ENCODE data around the gene LDLRAD4.

LDLRAD4 gene

DNA sequence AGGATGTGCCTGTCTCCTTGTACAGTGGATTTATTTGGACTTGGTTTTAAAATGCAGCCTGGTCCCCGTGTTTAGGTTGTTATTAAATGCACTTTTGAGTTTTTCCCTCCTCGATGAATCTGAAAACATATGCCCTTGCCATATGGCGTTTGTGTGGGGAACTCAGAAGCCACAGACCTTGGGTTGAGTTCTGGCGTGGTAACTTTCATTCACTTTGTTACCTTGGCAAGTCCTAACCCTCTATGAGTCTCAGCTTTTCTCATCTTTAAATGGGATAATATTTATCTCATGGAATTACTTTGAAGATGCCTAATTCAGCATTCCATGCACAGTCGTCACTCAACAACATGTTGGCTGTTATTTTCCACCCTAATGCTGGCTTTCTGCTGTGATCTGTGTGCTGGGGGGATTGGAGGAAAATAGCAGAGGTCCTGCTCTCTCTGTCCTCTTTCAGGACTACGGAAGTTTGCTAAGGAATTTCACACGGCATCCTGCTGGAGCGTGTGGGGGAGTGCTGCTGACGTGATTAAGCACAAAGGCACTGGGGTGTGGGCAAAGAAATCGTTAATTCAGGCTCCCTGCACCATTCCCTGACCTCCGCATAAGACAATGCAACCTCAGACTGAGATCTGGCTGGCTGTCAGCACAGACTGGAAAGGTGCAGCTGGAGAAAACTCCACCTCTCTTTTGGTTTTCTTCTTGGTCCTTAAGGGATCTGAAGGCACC is 61.7 kb downstream of the LDLRAD4 start:
- no peak for DNase-seq (ENCODE audit: low read depth in 1 of 2, low spot score in 1 of 2)

DNA sequence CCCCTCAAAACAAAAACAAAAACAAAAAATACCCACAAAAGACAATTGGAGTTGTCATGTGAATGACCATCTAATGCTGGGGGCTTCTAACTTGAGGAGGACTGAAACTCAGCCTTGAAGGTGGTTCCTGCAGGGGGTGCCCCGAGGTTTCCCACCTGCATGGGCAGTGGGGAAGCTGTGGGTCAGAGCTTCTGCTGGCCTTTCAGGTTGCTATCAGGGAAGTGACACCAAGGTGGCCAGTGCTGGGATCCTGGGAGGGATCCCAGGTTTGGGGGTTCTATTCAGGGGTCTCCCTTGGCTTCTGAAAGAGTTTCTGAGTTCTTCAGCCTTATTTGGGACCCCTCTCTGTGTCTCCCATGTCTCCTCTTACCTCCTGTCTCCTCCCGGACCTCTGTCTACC is 62.8 kb downstream of the LDLRAD4 start:
- no peak for DNase-seq (ENCODE audit: low read depth in 1 of 2, low spot score in 1 of 2)

DNA sequence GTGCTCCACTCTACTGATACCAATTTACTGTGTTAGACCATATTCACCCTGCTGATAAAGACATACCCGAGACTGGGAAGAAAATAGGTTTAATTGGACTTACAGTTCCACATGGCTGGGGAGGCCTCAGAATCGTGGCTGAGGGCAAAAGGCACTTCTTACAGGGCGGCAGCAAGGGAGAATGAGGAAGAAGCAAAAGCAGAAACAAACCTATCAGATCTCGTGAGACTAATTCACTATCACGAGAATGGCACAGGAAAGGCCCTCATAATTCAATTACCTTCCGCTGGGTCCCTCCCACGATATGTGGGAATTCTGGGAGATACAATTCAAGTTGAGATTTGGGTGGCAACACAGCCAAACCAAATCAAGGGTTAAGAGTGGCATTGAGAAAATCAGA is 65.2 kb downstream of the LDLRAD4 start:
- no peak for DNase-seq (ENCODE audit: low read depth in 1 of 2, low spot score in 1 of 2)

DNA sequence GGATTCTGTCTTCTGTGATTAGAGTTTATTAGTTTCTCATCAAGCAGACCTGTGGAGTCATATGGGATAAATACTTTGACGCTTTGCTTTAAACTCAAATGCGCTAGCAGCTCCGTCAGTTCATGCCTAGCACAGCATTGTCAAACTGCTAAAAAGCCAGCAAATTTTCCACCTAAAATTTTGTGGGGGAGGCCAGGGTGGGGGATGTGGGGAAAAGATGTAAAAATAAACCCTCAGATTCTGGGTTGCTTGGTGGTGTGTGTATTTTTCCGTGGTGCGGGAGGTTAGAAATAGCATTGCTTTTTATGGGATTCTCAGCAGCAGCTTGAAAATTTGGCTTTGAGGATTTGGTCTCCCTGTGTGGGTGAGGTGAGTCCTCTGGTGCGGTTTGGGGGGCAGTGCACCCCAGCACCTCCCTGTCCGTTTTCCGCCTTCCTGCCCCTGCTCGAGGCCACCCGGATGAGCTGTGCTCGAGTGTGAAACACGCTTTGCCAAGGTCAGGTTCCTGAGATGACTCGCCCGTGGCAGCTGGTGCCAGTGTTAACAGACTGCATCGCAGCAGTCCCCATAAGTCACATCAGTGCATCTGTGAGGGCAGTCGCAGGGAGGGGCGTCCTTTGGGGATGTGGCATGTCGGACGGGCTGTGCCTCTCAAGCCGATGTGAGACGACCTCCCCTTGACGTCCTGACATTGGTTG is 65.9 kb downstream of the LDLRAD4 start:
- no peak for DNase-seq (ENCODE audit: low read depth in 1 of 2, low spot score in 1 of 2)

DNA sequence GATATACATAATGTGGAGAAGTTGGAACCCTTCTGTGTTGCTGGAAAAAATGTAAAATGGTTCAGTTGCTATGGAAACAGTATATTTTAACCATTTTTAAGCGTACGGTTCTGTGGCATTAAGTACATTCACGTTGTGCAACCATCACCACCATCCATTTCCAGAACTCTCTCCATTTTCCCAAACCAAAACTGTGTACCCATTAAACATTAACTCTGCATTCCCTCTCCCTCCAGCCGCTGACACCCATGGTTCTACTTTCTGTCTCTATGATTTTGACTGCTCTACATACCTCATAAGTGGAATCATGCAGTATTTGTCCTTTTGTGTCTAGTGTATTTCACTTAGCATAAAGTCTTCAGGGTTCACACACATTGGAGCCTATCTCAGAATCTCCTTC is 67.3 kb downstream of the LDLRAD4 start:
- no peak for DNase-seq (ENCODE audit: low read depth in 1 of 2, low spot score in 1 of 2)

DNA sequence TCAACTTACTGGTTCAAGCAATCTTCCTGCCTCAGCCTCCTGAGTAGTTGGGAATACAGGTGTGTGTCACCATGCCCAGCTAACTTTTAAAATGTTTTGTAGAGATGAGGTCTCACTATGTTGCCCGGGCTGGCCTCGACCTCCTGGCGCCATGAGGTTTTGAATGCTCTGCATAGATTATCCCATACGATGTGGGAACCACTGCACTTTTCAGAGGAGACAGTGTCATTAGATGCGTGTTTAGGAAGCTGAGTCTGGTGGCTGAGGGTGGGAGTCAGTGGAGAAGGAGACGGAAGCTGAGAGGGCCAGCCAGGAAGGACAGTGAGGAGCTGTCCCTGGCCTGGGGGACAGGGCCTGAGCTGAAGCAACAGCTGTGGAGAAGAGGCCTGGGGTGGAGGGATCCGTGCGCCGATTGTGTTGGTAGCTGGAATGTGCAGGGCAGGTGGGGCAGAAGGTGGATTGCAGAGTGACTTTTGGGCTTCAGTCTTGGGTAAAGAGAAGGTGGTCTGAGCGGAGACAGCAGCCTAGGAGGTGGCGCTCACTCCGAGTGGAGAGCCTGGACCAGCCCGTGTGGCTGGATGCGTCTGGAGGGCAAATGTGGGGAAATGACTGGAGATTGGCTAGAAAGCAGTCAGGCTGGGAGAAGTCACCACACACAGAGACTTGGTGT is 68.0 kb downstream of the LDLRAD4 start:
- no peak for DNase-seq (ENCODE audit: low read depth in 1 of 2, low spot score in 1 of 2)

DNA sequence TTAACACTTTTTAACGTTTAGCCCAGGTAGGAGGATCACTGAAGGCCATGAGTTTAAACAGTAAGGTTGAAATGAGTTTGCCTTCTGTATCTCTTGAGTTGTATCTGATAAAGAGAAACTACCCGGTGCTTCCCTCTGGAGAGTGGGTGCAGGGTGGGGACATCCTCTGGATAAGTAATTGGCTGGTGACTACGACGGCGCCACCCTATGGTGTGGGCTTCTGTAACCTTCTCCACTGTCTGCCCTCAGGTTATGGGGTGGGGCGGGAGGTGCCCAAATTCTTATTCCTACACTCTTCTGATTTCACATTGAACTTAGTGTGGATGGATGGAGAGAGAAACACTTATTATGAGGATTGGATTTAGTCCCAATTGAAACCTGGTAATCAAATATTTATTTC is 68.8 kb downstream of the LDLRAD4 start:
- DNase-seq (ENCODE audit: low read depth in 1 of 2, low spot score in 1 of 2) = no peak

DNA sequence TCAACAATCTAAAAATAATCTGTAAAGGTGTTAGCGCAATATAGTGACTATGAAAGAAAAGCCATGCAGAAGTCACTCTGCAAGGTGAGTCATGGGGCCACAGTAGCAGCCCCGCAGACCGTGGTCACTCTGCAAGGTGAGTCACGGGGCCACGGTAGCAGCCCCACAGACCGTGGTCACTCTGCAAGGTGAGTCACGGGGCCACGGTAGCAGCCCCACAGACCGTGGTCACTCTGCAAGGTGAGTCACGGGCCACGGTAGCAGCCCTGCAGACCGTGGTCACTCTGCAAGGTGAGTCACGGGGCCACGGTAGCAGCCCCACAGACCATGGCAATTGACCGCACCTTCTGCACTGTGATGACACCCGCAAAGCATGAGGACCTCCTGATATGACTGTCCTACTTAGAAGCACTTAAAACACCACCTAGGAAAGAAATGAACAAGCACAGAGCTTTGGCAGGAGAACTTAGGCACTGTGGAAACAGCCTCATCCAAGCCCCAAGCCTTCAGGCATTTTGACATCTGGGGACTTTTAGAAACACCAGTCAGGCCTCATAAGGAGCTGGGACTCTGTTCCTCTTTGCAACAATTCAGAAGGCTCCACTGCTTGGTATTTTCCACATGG is 70.1 kb downstream of the LDLRAD4 start:
- DNase-seq (ENCODE audit: low read depth in 1 of 2, low spot score in 1 of 2) = no peak

DNA sequence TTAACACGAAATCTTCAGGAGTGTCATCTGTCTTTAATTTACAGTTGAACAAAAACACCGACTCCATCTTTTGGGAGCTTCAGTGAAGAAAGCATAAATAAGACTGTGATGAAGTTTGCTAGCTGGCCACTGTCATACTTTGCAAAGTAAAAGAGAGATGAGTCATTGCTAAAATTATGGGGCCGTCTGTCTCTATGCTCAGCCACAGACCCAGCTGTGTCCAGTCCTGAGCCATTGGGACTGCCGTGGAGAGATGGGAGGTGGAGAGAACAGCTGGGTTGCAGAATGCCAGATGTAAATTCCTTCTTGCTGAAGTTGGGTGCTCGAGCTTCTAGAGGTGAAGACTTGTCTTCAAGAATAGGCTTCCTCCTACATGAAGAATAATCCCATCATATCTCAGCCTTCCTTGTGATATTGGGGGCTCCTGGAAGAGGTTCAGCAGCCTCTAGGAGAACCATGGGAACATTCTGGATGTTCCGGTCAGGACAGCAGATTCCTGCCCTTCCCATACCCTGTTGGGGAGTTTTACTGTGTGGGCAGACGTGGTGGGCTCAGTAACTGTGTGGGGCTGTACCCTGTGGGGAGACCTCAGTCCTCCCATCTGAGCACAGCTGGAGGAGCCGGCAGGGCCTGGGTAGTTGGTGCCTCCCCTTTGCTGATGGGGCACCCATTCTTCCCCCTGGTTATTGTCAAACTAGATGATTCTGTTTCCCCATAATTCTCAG is 71.1 kb downstream of the LDLRAD4 start:
- no peak for DNase-seq (ENCODE audit: low read depth in 1 of 2, low spot score in 1 of 2)

DNA sequence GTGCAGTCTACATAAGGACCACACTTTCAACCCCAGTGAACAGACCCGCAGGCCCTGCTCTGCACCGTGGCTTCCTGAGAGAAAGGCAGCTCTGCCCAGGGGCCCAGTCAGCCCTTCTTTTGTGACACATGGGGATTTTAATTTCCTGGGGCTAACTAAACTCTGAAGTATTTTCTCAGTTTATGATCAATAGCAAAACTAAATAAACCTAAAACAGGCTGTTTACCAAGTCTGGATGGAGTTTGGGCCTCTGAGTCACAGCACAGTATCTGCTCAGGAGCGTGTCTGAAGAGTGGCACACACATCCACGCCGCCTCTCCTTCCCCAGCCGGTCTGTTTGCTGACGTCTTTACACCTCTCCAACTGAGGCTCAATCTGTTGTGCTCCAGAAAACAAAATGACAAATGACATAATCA is 72.3 kb downstream of the LDLRAD4 start:
- DNase-seq (ENCODE audit: low read depth in 1 of 2, low spot score in 1 of 2) = no peak

DNA sequence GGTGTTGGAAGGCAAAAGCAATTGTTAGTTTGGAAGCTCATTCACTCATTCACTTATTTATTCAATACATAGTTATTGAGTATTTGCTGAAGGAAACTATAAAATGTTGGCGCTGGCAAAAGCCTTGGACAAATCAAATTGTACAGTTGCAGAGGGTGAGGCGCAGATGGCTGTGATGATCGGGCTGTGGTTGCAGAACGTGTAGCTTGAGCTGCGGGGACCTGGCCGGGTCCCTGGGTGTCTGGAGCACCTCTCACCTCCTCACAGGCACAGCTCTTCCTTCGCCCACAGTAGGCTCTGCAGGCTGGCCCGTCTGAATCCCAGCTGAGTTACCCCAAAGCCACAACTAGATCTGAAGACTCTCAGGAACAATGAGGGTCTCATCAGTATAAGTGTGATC is 72.7 kb downstream of the LDLRAD4 start:
- no peak for DNase-seq (ENCODE audit: low read depth in 1 of 2, low spot score in 1 of 2)

DNA sequence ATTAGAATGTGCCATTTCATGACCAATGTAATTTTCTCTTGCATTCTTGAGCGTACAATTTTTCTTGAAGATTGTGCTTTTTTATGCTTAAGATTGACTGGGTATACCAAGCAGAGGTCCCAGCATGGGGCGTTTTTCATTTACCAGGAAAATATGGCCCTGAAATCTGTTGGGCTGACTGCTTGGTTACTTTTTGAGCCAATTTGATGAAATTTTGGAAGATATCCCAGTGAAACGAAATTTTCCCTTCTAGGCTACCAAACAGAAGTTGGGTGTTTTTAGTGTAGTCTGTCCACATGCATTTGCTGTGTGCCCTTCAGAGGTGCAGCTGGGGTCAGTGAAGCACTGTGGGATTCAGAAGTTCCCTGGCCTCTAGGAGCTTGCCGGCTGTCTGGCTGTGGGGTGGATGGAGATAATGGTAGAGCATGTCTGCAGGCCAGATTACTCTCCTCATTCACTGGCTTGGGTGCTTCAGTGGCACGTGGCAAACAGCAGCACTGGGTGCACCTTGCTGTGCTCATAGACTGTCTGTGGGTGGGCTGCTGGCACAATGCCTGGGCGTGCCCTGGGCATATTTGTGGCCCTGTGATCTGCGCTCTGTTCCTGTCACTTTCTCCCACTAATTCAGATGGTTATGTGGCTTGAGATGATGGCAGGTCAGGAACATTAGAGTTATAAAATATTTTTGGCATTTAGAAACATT is 73.3 kb downstream of the LDLRAD4 start:
- no peak for DNase-seq (ENCODE audit: low read depth in 1 of 2, low spot score in 1 of 2)

DNA sequence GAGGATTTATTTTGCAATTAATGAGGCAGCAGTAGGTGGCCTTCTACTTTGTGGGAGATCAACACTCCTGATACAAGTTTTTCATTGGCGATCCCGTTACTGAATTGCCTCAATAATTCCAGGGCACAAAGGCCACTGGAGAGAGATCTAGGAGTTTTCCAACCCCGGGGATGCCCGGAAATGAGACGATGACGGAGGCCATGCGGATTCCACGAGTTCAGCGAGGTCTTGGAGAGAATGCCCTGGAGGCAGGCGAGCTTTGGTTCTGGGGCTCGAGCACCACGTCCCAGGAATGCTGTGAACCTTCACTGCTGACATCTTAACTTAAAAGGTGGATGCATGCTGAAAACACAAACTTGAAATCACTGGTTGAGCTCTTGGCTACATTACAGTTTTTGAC is 74.2 kb downstream of the LDLRAD4 start:
- DNase-seq (ENCODE audit: low read depth in 1 of 2, low spot score in 1 of 2) = no peak

DNA sequence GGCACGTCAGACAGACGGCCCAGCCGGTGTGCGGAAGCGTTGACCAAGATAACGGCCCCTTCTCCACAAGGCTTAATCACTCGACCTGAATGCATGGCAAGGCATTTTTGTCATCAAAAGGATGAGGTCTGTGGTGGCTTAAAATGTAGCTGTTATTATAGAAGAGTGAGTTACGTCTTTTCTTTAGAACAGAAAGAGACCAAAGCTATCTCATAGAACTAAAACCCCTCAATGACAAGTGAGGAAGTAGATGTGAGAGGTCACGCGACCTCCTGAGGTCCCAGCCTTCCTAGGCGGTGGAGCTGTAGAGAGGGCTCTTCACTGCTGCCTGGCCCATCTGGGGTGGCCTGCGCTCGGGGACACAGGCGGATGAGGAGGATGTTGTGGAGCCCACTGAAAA is 75.7 kb downstream of the LDLRAD4 start:
- no peak for DNase-seq (ENCODE audit: low read depth in 1 of 2, low spot score in 1 of 2)

DNA sequence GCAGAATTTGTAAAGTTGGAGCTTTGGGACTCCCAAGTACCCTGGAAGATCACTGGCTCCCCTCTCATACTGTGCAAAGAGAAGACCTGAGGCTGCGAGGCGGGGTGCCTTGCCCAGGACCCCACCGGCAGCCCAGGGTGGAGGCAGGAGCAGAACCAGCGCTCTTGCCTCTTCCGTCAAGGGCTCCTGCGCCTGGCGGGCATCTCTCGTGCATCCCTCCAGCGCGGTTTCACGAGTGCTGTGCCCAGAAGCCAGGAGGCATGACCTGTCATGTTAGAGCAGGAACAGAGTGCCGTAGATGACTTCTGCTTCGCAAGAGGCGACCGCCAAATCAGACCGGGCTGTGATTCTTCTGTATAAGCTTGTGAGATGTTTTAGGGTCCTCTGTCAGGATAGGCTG is 77.3 kb downstream of the LDLRAD4 start:
- no peak for DNase-seq (ENCODE audit: low read depth in 1 of 2, low spot score in 1 of 2)

DNA sequence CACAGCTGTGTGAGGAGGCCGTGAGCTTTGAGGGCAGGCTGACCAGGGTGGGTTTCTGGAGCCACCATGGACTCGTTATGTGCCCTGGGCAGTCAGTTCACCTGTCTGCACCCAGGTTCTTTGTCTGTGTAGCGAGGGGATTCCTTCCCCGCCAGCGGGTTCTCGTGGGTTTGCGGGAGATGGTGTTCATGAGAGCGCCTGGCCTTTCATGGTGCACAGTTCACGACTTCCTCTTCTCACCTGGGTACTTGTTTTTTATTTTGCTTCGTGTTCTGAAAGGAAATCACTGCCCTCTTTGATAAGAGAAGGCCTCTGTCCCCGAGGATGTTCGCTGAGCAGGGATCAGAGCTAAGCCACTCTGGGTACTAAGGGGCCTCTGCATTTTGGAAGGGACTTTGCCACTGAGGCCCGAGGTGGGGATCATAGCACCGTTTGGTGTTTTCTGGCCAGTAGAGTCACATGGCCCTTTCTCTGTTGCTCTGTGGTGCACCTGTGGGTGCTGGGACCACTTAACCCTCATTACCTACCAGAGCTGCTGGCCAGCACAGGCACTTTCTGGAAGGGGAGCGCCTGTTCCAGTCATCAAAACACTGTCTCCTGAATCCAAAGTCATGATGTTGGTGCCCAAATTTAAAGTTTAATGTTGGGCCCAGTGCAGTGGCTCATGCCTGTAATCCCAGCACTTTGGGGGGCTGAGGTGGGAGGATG is 78.5 kb downstream of the LDLRAD4 start:
- DNase-seq (ENCODE audit: low read depth in 1 of 2, low spot score in 1 of 2) = no peak

DNA sequence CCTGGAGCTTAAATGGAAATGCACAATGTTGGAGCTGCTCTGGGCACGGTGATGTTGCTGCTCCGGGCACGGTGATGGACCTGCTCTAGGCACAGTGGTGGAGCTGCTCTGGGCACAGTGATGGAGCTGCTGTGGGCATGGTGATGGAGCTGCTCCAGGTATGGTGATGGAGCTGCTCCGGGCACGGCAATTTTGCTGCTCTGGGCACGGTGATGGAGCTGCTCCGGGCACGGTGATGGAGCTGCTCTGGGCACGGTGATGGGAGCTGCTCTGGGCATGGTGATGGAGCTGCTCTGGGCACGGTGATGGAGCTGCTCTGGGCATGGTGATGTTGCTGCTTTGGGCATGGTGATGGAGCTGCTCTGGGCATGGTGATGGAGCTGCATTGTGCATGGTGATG is 79.7 kb downstream of the LDLRAD4 start:
- no peak for DNase-seq (ENCODE audit: low read depth in 1 of 2, low spot score in 1 of 2)

DNA sequence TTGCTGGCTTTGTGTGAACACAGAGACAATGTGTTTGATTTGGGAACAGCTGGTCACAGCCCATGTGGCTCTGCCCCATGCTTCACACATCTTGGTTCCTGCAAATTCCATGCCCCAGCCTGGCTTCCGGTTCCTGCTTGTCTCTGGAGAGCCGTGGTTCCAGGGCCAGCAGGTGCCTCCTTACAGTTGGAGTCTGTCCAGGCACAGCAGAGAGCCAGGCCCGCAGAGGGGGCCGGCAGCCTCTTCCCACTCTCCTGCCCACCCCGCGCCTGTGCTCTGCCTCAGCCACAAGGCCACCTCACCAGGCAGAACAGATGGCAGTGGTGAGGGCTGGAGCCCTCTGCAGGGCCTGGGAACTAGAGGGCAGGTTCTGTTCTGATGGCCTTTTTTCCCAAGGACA is 81.5 kb downstream of the LDLRAD4 start:
- no peak for DNase-seq (ENCODE audit: low read depth in 1 of 2, low spot score in 1 of 2)

DNA sequence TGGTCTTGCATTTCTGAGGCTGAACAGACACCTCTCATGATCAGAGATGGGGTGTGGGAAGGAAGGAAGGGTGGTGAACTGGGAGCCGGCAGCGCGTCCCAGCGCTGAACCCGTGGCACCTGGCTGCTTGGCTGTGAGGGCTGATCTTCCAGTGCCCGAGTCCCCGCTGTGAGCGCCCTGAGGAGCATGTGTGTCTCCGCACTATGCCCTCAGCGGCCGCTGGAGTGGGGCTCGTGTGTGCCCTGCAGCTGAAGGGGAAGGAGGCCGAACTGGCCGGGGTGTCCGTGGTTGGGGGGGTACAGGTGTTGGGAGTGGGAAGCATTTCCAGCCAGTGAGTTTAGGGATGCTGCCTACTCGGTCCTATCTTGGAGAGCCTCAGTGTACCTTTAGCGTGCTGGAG is 82.2 kb downstream of the LDLRAD4 start:
- no peak for DNase-seq (ENCODE audit: low read depth in 1 of 2, low spot score in 1 of 2)

DNA sequence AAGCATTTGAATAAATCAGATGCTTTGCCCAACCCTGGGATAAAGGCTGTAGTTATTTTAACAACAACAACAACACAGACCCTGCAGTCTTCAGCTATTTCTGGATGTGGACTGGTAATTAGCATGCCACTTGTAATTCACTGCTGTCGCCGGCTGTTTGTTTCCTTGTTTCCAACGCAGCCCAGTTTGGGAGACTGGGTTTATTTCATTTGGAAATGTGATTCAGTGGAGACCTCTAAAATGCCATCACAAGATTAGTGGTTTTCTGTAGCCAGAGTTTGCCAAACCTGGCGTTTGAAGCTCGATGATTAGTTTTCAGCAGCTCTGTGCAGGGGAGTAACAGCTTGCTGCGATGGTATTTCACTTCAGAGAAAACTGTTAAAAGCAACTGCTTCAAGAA is 83.5 kb downstream of the LDLRAD4 start:
- DNase-seq (ENCODE audit: low read depth in 1 of 2, low spot score in 1 of 2) = no peak
